A549 (cell line): ENCODE data around the gene EBF4. TPM values are rescaled to one million over a fixed set of nuclear protein-coding genes. Genes with fewer than 3 reads are reported as not detected.

Experiments
- ATAC-seq, 2 experiments: fragments of 200-7000 bp in 1 of 2; fragments of >200 bp in 1 of 2; cut with Nextera tagmentation in 1 of 2; cut with Tn5 transposase in 1 of 2; 3 replicates each; pipeline versions ENCODE4 v1.8.0 to v1.9.1; 2018 to 2020; ENCODE audit warnings: mild to moderate bottlenecking in 1 of 2, moderate library complexity in 1 of 2
- CTCF ChIA-PET: fragments of 300-600 bp; sonication (Branson Sonifier 250); formaldehyde crosslinking; extraction: SDS; loops from one replicate; lab custom pipeline; 2021; ENCODE audit warnings: antibody characterized with exemption, inconsistent platforms; lab: Yijun Ruan, JAX
- POLR2A ChIA-PET: fragments of 350-600 bp; formaldehyde crosslinking; extraction: SDS; loops from one replicate; lab custom pipeline; 2021; ENCODE audit warnings: antibody characterized with exemption, inconsistent platforms; lab: Yijun Ruan, JAX
- DNase-seq, 2 experiments: peaks; one replicate each; pipeline versions ENCODE4 v3.0.0 to v3.0.0-alpha.2; 2011 to 2016; ENCODE audit warnings: low read depth in 1 of 2, low spot score in 1 of 2
- FAIRE-seq: peaks from 2 replicates; lab custom pipeline; 2011; peaks lifted over from hg19 to GRCh38; lab: Jason Lieb, UNC
- H3K27ac ChIP-seq, 2 experiments: fragments of >200 bp; sonication (Bioruptor Twin); formaldehyde crosslinking; 3 replicates each; pipeline ENCODE4 v1.5.1; 2016 to 2017
- H3K4me1 ChIP-seq: fragments of >200 bp; sonication (Bioruptor Twin); formaldehyde crosslinking; 3 replicates; pipeline ENCODE4 v1.6.1; 2016
- H3K4me2 ChIP-seq: fragments of >200 bp; sonication (Bioruptor Twin); formaldehyde crosslinking; 3 replicates; pipeline ENCODE4 v1.6.1; 2016
- H3K4me3 ChIP-seq: fragments of >200 bp; sonication (Bioruptor Twin); formaldehyde crosslinking; 3 replicates; pipeline ENCODE4 v1.5.1; 2016
- H3K9me3 ChIP-seq: fragments of >200 bp; sonication (Bioruptor Twin); formaldehyde crosslinking; 3 replicates; pipeline ENCODE4 v1.6.1; 2016
- CHD4 ChIP-seq: fragments of 200-600 bp; sonication (generic); IDR thresholded peaks from 2 replicates; pipeline ENCODE4 v1.6.1; 2016; ENCODE audit warnings: antibody characterized with exemption, mild to moderate bottlenecking, borderline replicate concordance
- E2F6 ChIP-seq: IDR thresholded peaks from 2 replicates; pipeline ENCODE4 v1.6.1; 2012; ENCODE audit warnings: low read depth, borderline replicate concordance
- EHF ChIP-seq: fragments of 250-450 bp; sonication (Bioruptor Pico); IDR thresholded peaks from 2 replicates; pipeline ENCODE4 v1.5.0; 2020; ENCODE audit warnings: mild to moderate bottlenecking
- ELK1 ChIP-seq: fragments of 150-350 bp; IDR thresholded peaks from 2 replicates; pipeline ENCODE4 v1.6.1; 2014; ENCODE audit warnings: low read depth, mild to moderate bottlenecking, low read length
- EP300 ChIP-seq, 2 experiments: fragments of >200 bp; sonication (Bioruptor Twin); formaldehyde crosslinking; IDR thresholded peaks; 2 replicates in 1 of 2; 3 replicates in 1 of 2; pipeline ENCODE4 v1.6.1; 2016 to 2017
- FOSB ChIP-seq: fragments of 250-450 bp; sonication (Bioruptor Pico); IDR thresholded peaks from 2 replicates; pipeline ENCODE4 v1.5.0; 2020; ENCODE audit warnings: mild to moderate bottlenecking, moderate library complexity
- HDAC2 ChIP-seq: fragments of 200-600 bp; sonication (generic); IDR thresholded peaks from 2 replicates; pipeline ENCODE4 v1.6.1; 2016
- HES2 ChIP-seq: fragments of >200 bp; sonication (Bioruptor Twin); formaldehyde crosslinking; IDR thresholded peaks from 2 replicates; pipeline ENCODE4 v1.6.1; 2016
- HEYL ChIP-seq: fragments of 250-450 bp; sonication (Bioruptor Pico); IDR thresholded peaks from 2 replicates; pipeline ENCODE4 v1.8.0; 2021; ENCODE audit warnings: mild to moderate bottlenecking, moderate library complexity
- HOXB13 ChIP-seq: fragments of 250-450 bp; sonication (Bioruptor Pico); IDR thresholded peaks from 2 replicates; pipeline ENCODE4 v1.5.0; 2020; ENCODE audit warnings: low read depth, mild to moderate bottlenecking, moderate library complexity
- MAFK ChIP-seq: fragments of 450-650 bp; IDR thresholded peaks from 2 replicates; pipeline ENCODE4 v1.6.1; 2014; ENCODE audit not compliant: partially characterized antibody
- MAX ChIP-seq: IDR thresholded peaks from 2 replicates; pipeline ENCODE4 v1.6.1; 2012
- PBX3 ChIP-seq: IDR thresholded peaks from 2 replicates; pipeline ENCODE4 v1.6.1; 2012
- RARB ChIP-seq: fragments of 250-450 bp; sonication (Bioruptor Pico); IDR thresholded peaks from 2 replicates; pipeline ENCODE4 v1.8.0; 2021; ENCODE audit warnings: mild to moderate bottlenecking, moderate library complexity
- RCOR1 ChIP-seq: fragments of 150-350 bp; IDR thresholded peaks from 2 replicates; pipeline ENCODE4 v1.6.1; 2014; ENCODE audit warnings: antibody characterized with exemption, low read length, low read depth
- RFX5 ChIP-seq: fragments of 450-650 bp; IDR thresholded peaks from 2 replicates; pipeline ENCODE4 v1.7.1; 2014; ENCODE audit warnings: antibody characterized with exemption, mild to moderate bottlenecking, moderate library complexity
- TP53 ChIP-seq: fragments of 250-450 bp; sonication (Bioruptor Pico); IDR thresholded peaks from 2 replicates; pipeline ENCODE4 v1.5.0; 2021; ENCODE audit warnings: mild to moderate bottlenecking, moderate library complexity
- USF2 ChIP-seq: fragments of 450-650 bp; IDR thresholded peaks from 2 replicates; pipeline ENCODE4 v1.6.1; 2014; ENCODE audit warnings: antibody characterized with exemption
- ZFP36 ChIP-seq: fragments of 450-650 bp; IDR thresholded peaks from 2 replicates; pipeline ENCODE4 v1.6.1; 2014; ENCODE audit warnings: borderline replicate concordance; ENCODE audit not compliant: partially characterized antibody
- ZSCAN20 ChIP-seq: fragments of 250-450 bp; sonication (Bioruptor Pico); IDR thresholded peaks from 2 replicates; pipeline ENCODE4 v1.8.0; 2022; ENCODE audit warnings: mild to moderate bottlenecking, moderate library complexity
- WGBS: methylation state at CpG from one replicate; pipeline ENCODE4 v1.1.6; 2017; ENCODE audit errors: missing lambda C conversion rate; 5-methylcytosine and 5-hydroxymethylcytosine counted together
- polyA plus RNA-seq, 4 experiments: library from polyadenylated mRNA; depleted of rRNA in 3 of 4; stranded (reverse); fragments of >200 nt; fragmentation: RNase III in 1 of 4; extraction: RNeasy Plus Mini Kit Qiagen cat#74134 plus additional on column Dnase treatment in 1 of 4; gene quantifications; 2 replicates in 3 of 4; 3 replicates in 1 of 4; pipeline ENCODE4 v1.2.3, GENCODE V29; 2011 to 2017

Gene EBF4
- polyA plus RNA-seq, 2 of the 4 experiments (the other 2 are of a cell fraction) = 2.2 to 3.2 TPM

GRCh38 chr20:2708665-2709064, 16.1 kb downstream of the EBF4 start:
- DNase-seq = no peak
- no peak for FAIRE-seq
- no peak overlapping the region for H3K4me2 ChIP-seq
- H3K4me1 ChIP-seq = no peaks in the 10 kb centered on the region
- CTCF ChIA-PET = interaction anchor here (1.0 to 3.4 kb wide), 6 partner anchors 10 to 292 kb away, joined by 3 to 19 read pairs (median 4); no protein-coding TSS in a partner anchor
- 68% methylated on average over 9 of the region's 9 CpGs for WGBS
- no peaks in the 10 kb centered on the region for H3K9me3 ChIP-seq
- ATAC-seq = no peak
- H3K4me3 ChIP-seq = no peak overlapping the region
- POLR2A ChIA-PET = no interaction called here
- no peak for TF ChIP-seq FOSB (CRISPR knock-in tag)
- TF ChIP-seq, all 56 proteins: peak for 0
- H3K27ac ChIP-seq = no peak overlapping the region

- ChIA-PET POLR2A (no interaction called here), CTCF (interaction anchor here (1.1 to 3.4 kb wide), 6 partner anchors 12 to 291 kb away, joined by 3 to 19 read pairs (median 4); no protein-coding TSS in a partner anchor)
- FAIRE-seq (no peak), ATAC-seq (no peak), DNase-seq (no peak)
- no peak overlapping the region for H3K27ac ChIP-seq
- H3K4me2 ChIP-seq = no peak overlapping the region
- no peak overlapping the region for H3K4me3 ChIP-seq
- H3K4me1 ChIP-seq = no peaks in the 10 kb centered on the region
- no peaks in the 10 kb centered on the region for H3K9me3 ChIP-seq
- TF ChIP-seq EP300 (IDR thresholded peaks at IDR 0.05) (no peak), HOXB13 (CRISPR knock-in tag) (no peak), E2F6 (no peak), MAFK (no peak), RARB (CRISPR knock-in tag) (no peak), PBX3 (no peak), ELK1 (no peak), RCOR1 (no peak), ZFP36 (no peak), HES2 (no peak), RFX5 (no peak), HDAC2 (no peak), CHD4 (no peak), EHF (CRISPR knock-in tag) (no peak), USF2 (no peak), TP53 (CRISPR knock-in tag) (no peak), MAX (no peak), HEYL (CRISPR knock-in tag) (no peak), ZSCAN20 (CRISPR knock-in tag) (no peak)
- WGBS = 44% methylated on average over 15 of the region's 17 CpGs
Observed at GRCh38 chr20:2709205-2709981, 16.8 kb downstream of the EBF4 start.
